H9 (cell line): ENCODE measurements around the gene ELOF1. TPM values are rescaled to one million over a fixed set of nuclear protein-coding genes. Genes with fewer than 3 reads are reported as not detected.

Experiments used
- DNase-seq: peaks from one replicate; pipeline ENCODE4 v3.0.0-alpha.2; 2017
- H2AFZ ChIP-seq: one replicate; pipeline ENCODE4 v1.6.1; 2013; ENCODE audit warnings: mild to moderate bottlenecking, low read length, control low read depth, moderate library complexity
- H2AK5ac ChIP-seq: 2 replicates; pipeline ENCODE4 v1.6.1; 2013; ENCODE audit warnings: low read length, control low read depth, mixed read lengths; ENCODE audit not compliant: insufficient read length
- H2BK120ac ChIP-seq: one replicate; pipeline ENCODE4 v1.6.1; 2013; ENCODE audit warnings: low read depth, mild to moderate bottlenecking, low read length, control low read depth, inconsistent platforms; ENCODE audit not compliant: poor library complexity, severe bottlenecking
- H2BK12ac ChIP-seq: 2 replicates; pipeline ENCODE4 v1.6.1; 2013; ENCODE audit warnings: low read length, control low read depth, mixed read lengths, low read depth; ENCODE audit not compliant: insufficient read length
- H2BK15ac ChIP-seq: 2 replicates; pipeline ENCODE4 v1.6.1; 2013; ENCODE audit warnings: low read depth, low read length, control low read depth
- H2BK20ac ChIP-seq: one replicate; pipeline ENCODE4 v1.6.1; 2013; ENCODE audit warnings: low read depth, mild to moderate bottlenecking, low read length, control low read depth, inconsistent platforms; ENCODE audit not compliant: poor library complexity, severe bottlenecking
- H2BK5ac ChIP-seq: 2 replicates; pipeline ENCODE4 v1.6.1; 2013; ENCODE audit warnings: low read length, control low read depth, mixed read lengths; ENCODE audit not compliant: insufficient read length
- H3K14ac ChIP-seq: 2 replicates; pipeline ENCODE4 v1.6.1; 2013; ENCODE audit warnings: low read length, control low read depth; ENCODE audit not compliant: insufficient read depth
- H3K18ac ChIP-seq: 2 replicates; pipeline ENCODE4 v1.6.1; 2013; ENCODE audit warnings: low read depth, mild to moderate bottlenecking, mixed read lengths, low read length, control low read depth; ENCODE audit not compliant: insufficient read length
- H3K23ac ChIP-seq: 2 replicates; pipeline ENCODE4 v1.6.1; 2013; ENCODE audit warnings: low read length, control low read depth, mixed read lengths, low read depth; ENCODE audit not compliant: insufficient read length
- H3K23me2 ChIP-seq: 2 replicates; pipeline ENCODE4 v1.6.1; 2013; ENCODE audit warnings: low read depth, mild to moderate bottlenecking, mixed read lengths, low read length, control low read depth; ENCODE audit not compliant: insufficient read length, poor library complexity, severe bottlenecking
- H3K27ac ChIP-seq: 2 replicates; pipeline ENCODE4 v1.5.1; 2013; ENCODE audit warnings: low read length, control low read depth, mixed read lengths, low read depth; ENCODE audit not compliant: insufficient read length
- H3K27me3 ChIP-seq: 2 replicates; pipeline ENCODE4 v1.6.1; 2013; ENCODE audit warnings: low read length, control low read depth, inconsistent platforms; ENCODE audit not compliant: insufficient read depth
- H3K4ac ChIP-seq: 2 replicates; pipeline ENCODE4 v1.6.1; 2013; ENCODE audit warnings: low read depth, mild to moderate bottlenecking, control low read depth, inconsistent platforms, low read length, moderate library complexity
- H3K4me1 ChIP-seq: 2 replicates; pipeline ENCODE4 v1.6.1; 2013; ENCODE audit warnings: low read length, control low read depth, inconsistent platforms; ENCODE audit not compliant: insufficient read depth
- H3K4me2 ChIP-seq: 2 replicates; pipeline ENCODE4 v1.6.1; 2013; ENCODE audit warnings: low read length, control low read depth, mixed read lengths; ENCODE audit not compliant: insufficient read length, insufficient read depth
- H3K56ac ChIP-seq: 2 replicates; pipeline ENCODE4 v1.6.1; 2013; ENCODE audit warnings: low read depth, mild to moderate bottlenecking, mixed read lengths, low read length, control low read depth; ENCODE audit not compliant: insufficient read length
- H3K79me1 ChIP-seq: 2 replicates; pipeline ENCODE4 v1.6.1; 2013; ENCODE audit warnings: low read depth, mild to moderate bottlenecking, moderate library complexity, low read length, control low read depth, inconsistent platforms; ENCODE audit not compliant: insufficient read depth, poor library complexity, severe bottlenecking
- H3K79me2 ChIP-seq: 2 replicates; pipeline ENCODE4 v1.6.1; 2013; ENCODE audit warnings: low read length, control low read depth, inconsistent platforms; ENCODE audit not compliant: insufficient read depth
- H3K9ac ChIP-seq: 2 replicates; pipeline ENCODE4 v1.6.1; 2013; ENCODE audit warnings: low read length, control low read depth, mixed read lengths; ENCODE audit not compliant: insufficient read length; ENCODE audit errors: extremely low read depth
- H3K9me3 ChIP-seq: one replicate; pipeline ENCODE4 v1.6.1; 2013; ENCODE audit warnings: low read depth, low read length, inconsistent platforms; ENCODE audit not compliant: control insufficient read depth
- H3T11ph ChIP-seq: one replicate; pipeline ENCODE4 v1.6.1; 2013; ENCODE audit warnings: mild to moderate bottlenecking, low read length, control low read depth, inconsistent platforms
- H4K20me1 ChIP-seq: one replicate; pipeline ENCODE4 v1.6.1; 2013; ENCODE audit not compliant: control insufficient read depth, insufficient read length, insufficient read depth
- H4K5ac ChIP-seq: 2 replicates; pipeline ENCODE4 v1.6.1; 2013; ENCODE audit warnings: low read depth, mild to moderate bottlenecking, mixed read lengths, low read length, control low read depth; ENCODE audit not compliant: insufficient read length
- H4K8ac ChIP-seq: replicated peaks from 2 replicates; pipeline ENCODE4 v1.6.1; 2013; ENCODE audit warnings: low read length, control low read depth, mixed read lengths, low read depth; ENCODE audit not compliant: insufficient read length
- H4K91ac ChIP-seq: 2 replicates; pipeline ENCODE4 v1.6.1; 2013; ENCODE audit warnings: low read depth, mild to moderate bottlenecking, moderate library complexity, mixed read lengths, low read length, control low read depth; ENCODE audit not compliant: insufficient read length
- H3K27ac Mint-ChIP-seq, 3 experiments: 2 replicates in 2 of 3; 3 replicates in 1 of 3; pipeline ENCODE4 v1.8.0; 2020 to 2021; ENCODE audit warnings: mixed read lengths in 3 of 3, mild to moderate bottlenecking in 1 of 3, moderate library complexity in 1 of 3
- H3K27me3 Mint-ChIP-seq: 2 replicates; pipeline ENCODE4 v1.8.0; 2021; ENCODE audit warnings: low read depth, mild to moderate bottlenecking, moderate library complexity, mixed read lengths
- H3K36me3 Mint-ChIP-seq, 3 experiments: 2 replicates in 2 of 3; 3 replicates in 1 of 3; pipeline ENCODE4 v1.8.0; 2020 to 2021; ENCODE audit warnings: low read depth in 3 of 3, mixed read lengths in 3 of 3; ENCODE audit not compliant: insufficient read depth in 1 of 3
- H3K4me1 Mint-ChIP-seq, 2 experiments: 2 replicates each; pipeline ENCODE4 v1.8.0; 2020; ENCODE audit warnings: mixed read lengths in 2 of 2
- H3K4me3 Mint-ChIP-seq, 2 experiments: 2 replicates in 1 of 2; 3 replicates in 1 of 2; pipeline ENCODE4 v1.8.0; 2020 to 2021; ENCODE audit warnings: mild to moderate bottlenecking in 2 of 2, mixed read lengths in 2 of 2, moderate library complexity in 1 of 2
- H3K9me3 Mint-ChIP-seq, 2 experiments: 2 replicates in 1 of 2; 3 replicates in 1 of 2; pipeline ENCODE4 v1.8.0; 2020; ENCODE audit warnings: mild to moderate bottlenecking in 2 of 2, mixed read lengths in 2 of 2, moderate library complexity in 1 of 2
- CTCF ChIP-seq: fragments of 200-600 bp; sonication (generic); conservative IDR thresholded peaks from 3 replicates; pipeline ENCODE4 v1.8.0; 2021; ENCODE audit warnings: antibody characterized with exemption, mild to moderate bottlenecking
- WGBS: extraction: QIAGEN DNeasy Blood & Tissue Kit; methylation state at CpG from one replicate; pipeline ENCODE4 v1.1.7; 2013; ENCODE audit warnings: missing lambda C conversion rate, low lambda C conversion rate, mixed read lengths; ENCODE audit not compliant: insufficient read length; ENCODE audit errors: extremely low coverage; 5-methylcytosine and 5-hydroxymethylcytosine counted together
- total RNA-seq: library from RNA; stranded (reverse); gene quantifications from 2 replicates; pipeline ENCODE4 v1.2.1, GENCODE V29; 2021

ELOF1 gene
- total RNA-seq, 1 experiment from 2014 or later = 84.9 TPM

- TF ChIP-seq CTCF = no peak
- H3K9ac ChIP-seq = no peak overlapping the region
- DNase-seq = no peak
- no peak overlapping the region for H2BK5ac ChIP-seq
- no peak overlapping the region for H2BK12ac ChIP-seq
- H3K9me3 ChIP-seq = no peaks in the 10 kb centered on the region
- peaks cover 17% of the 10 kb centered on the region; the same call in 1 of the 2 replicates for H3K79me2 ChIP-seq
- peak overlapping the region in 1 of 3 experiments; percentile 7; a peak in 1 of 7 replicates for H3K27ac Mint-ChIP-seq
- H2BK15ac ChIP-seq = no peak overlapping the region
- H3K23ac ChIP-seq = no peak overlapping the region
- H3K4me1 Mint-ChIP-seq = peaks cover 10 to 18% of the 10 kb centered on the region in 2 experiments
- H2BK120ac ChIP-seq = no peak overlapping the region
- no peak overlapping the region for H4K91ac ChIP-seq
- H3K4me1 ChIP-seq = no peaks in the 10 kb centered on the region
- no peak overlapping the region for H4K8ac ChIP-seq
- no peak overlapping the region for H3K18ac ChIP-seq
- peaks cover 0 to 3% of the 10 kb centered on the region in 2 experiments; a peak in 1 of 5 replicates for H3K9me3 Mint-ChIP-seq
- H2AK5ac ChIP-seq = no peak overlapping the region
- H3K4me2 ChIP-seq = no peak overlapping the region
- H3K56ac ChIP-seq = no peak overlapping the region
- H3T11ph ChIP-seq = no peak overlapping the region
- H3K36me3 Mint-ChIP-seq = peaks cover 13 to 35% (median 24%) of the 10 kb centered on the region in 3 experiments; a peak in 6 of 7 replicates
- no peak overlapping the region for H3K27ac ChIP-seq
- no peaks in the 10 kb centered on the region; the same call in 1 of the 2 replicates for H3K27me3 Mint-ChIP-seq
- no peak overlapping the region for H2BK20ac ChIP-seq
- H3K4ac ChIP-seq = no peak overlapping the region
- H3K79me1 ChIP-seq = peaks cover 2% of the 10 kb centered on the region
- no CpG with 5 or more reads among the region's 4 CpGs for WGBS
- H3K23me2 ChIP-seq = peaks cover 9% of the 10 kb centered on the region
- no peaks in the 10 kb centered on the region for H4K20me1 ChIP-seq
- H4K5ac ChIP-seq = no peak overlapping the region
- no peak overlapping the region; the same call in 1 of the 2 replicates for H3K14ac ChIP-seq
- no peaks in the 10 kb centered on the region for H3K27me3 ChIP-seq
- no peak overlapping the region for H2AFZ ChIP-seq
- peak overlapping the region; percentile 90 to 94; a peak in 4 of 5 replicates for H3K4me3 Mint-ChIP-seq
These were observed 2.2 kb downstream of the ELOF1 start for GRCh38 chr19:11556634-11557420.
